EH (cell line): ENCODE results near the gene STK4.

Experiments used
- DNase-seq: peaks from one replicate; pipeline ENCODE4 v3.0.0-alpha.2; 2015; ENCODE audit warnings: low read depth

STK4 gene

DNA sequence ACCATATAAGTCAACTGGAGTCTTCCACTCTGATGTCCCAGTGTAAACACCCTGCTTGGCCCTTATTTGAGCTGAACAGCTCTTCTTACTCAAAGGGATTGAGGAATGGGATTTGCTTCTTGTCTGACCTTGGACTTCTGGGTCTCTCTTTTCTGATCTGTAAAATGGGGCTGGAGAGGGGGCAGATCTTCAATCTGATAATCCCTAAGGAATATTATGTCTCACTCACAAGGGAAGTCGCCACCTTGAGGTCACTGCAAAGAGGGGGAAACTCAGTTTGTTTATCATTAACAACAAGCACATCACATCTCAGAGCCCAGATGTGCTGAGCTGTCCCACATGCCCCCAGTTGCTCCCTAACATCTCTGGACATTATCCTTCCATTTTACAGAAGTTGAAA lies 119.6 kb downstream of the STK4 start:
- no peak for DNase-seq

DNA sequence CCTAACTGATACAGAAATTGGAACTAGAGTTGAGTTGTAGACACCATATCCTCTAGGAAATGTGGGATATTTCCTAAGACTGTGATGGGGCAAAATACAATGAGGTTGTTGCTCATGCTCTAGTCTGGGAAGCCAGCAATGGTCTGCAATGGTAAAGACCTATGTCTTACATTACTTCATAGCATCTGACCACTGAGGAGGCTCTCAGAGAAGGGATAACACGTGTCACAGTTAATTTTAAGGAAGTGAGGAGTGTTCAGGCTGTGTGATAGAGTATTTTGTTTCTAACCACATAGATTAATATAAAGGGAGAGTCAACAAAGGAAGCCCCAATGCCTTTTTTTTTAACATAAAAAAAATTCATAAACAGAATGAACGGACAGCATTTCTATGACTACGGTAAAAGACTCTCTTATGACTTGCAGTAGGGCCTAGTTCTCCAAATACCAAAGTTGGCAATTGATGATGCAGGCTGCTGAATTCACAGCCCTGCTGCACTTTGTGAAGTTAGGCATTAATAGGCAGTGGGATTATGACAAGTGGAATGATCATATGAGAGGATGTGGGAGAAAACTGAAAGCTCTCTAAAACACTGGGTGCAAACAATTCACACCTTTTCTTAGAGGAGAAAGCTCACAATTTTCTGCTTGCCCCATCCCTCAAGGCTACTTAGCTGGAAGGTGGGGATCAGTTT lies 120.9 kb downstream of the STK4 start:
- DNase-seq = peak; percentile 17

- peak; percentile 66 for DNase-seq
These were observed 121.5 kb downstream of the STK4 start for GRCh38 chr20:45087814-45088213.

- peak; percentile 98 for DNase-seq
These were observed 121.9 kb downstream of the STK4 start for GRCh38 chr20:45088247-45088646.

- DNase-seq = peak; percentile 82
These were observed 124.2 kb downstream of the STK4 start for GRCh38 chr20:45090481-45090880.

GRCh38 chr20:45091366-45091765 lies 125.1 kb downstream of the STK4 start:
- no peak for DNase-seq

DNA sequence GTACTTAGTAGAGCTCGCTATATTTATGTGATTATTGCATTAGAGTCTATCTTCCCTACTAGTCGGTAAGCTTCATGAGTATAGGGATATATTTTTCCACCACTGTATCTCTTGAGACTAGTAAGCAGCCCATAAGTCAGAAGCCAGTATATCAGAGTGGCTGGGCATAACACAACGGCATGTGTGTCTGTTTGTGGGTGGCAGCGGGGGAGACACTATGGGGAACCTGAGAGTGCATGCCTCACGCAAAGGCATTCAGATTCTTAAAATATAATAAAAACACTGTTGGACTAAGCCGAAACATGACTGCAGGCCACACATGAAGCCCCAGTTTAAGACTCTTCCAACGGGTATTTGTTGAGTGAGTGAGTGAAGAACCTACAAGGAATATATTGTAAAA lies 126.6 kb downstream of the STK4 start:
- no peak for DNase-seq

DNA sequence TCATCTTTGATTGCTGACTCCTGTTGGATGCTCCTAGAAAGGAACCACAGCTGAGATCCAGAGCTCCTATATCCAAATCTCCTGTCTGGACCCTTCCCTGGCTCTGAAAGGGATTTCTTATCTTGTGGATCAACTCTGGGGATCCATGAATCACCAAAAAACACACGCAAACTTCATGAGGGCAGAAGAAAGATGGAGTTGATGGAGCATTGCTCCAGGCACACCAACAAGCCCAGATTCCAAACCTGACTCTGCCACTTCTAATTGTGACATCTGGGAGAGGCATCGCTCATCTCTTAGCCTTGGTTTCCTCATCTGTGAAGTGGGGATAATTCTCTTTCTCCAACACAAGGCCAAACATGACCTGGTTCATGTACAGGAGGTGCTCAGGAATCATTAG lies 127.9 kb downstream of the STK4 start:
- peak; percentile 20 for DNase-seq

GRCh38 chr20:45094864-45095574 lies 128.7 kb downstream of the STK4 start:
- DNase-seq = no peak

GRCh38 chr20:45095805-45096238 lies 129.5 kb downstream of the STK4 start:
- peak; percentile 72 for DNase-seq

GRCh38 chr20:45096781-45097180 lies 130.5 kb downstream of the STK4 start:
- DNase-seq = no peak

DNA sequence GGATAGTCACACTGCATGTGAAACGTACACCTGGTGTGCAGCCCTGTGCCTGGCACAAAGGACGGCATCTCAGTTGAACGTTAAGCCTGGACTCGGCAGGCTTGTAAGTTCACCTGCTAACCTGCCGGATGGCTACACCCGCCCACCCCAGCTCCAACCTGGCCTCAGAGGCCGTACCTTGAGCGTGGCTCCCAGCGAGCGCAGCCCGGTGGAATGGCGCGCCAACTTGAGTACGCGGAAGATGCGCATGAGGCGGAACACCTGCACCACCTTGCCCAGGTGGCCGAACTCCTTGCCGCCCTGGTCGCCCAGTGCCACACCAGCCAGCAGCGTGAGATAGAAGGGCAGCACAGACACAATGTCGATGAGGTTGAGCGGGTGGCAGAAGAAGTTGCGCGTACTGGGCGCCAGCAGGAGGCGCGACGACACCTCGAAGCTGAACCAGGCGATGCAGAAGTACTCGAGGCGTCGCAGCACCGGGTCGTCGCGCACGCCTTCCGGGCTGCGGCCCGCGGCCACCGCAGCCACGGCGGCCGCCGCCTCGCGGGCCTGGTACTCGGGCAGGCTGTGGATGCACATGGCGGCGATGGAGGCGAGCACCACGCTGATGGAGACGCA lies 131.3 kb downstream of the STK4 start:
- no peak for DNase-seq

DNA sequence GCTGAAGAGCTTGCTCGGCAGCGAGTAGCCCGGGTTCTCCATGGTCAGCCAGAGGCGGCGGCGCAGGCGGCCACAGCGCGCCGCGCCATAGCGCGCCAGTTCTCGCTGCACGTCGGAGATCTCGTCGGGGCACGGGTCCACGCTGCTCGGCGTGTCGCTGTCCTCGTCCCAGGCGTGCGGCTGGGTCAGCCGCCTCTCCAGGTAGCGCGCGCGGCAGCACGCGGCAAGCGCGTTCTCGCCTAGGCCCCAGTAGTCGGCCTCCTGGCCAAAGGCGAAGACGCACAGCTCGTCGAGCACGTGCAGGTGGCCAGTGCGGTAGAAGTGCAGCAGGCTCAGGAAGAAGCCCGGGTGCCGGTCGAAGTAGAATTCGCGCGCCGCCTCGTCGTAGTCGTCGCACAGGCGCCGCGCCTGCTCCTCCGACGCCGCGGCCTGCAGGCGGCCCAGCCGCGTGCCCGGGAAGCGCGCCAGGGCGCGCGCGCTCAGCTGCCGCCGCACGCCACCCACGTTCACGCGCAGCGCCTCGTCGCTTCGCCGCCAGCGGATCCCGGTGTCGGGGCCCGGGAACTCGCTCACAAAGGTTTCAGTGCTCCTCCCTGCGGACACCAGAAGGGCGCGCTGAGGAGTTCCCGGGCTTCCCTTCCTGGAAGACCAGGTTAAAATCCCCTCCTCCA lies 131.9 kb downstream of the STK4 start:
- DNase-seq = no peak

GRCh38 chr20:45100563-45101245 lies 134.4 kb downstream of the STK4 start, which contains the start of gene KCNS1:
KCNS1 (minus strand) TSS chr20:45101127; CDS start chr20:45099236, 1,891 bp downstream.
- peak; percentile 38 for DNase-seq

DNA sequence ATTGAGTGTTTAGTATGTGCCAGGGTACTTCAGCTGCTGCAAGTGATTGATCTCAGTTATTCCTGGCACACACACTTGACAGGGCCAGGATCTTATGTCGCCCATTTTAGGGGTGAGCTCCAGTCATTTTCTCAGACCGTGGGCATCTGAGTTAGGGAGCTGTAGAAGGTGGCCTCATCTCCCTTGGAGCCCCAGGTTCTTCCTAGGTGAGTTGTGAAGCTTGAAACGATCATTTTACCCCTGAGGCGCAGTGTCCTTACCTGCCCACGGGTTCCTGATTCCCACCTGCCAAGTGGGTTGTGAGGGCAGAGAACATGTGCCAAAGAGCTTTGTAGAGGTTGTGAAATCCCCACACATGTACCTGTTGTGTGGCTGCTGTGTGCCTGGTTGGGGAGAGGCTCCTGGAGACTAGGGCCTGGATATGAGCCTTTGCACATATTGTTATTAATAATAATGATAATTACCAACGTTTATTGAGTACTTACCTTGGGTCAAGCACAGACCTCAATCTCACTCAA lies 135.1 kb downstream of the STK4 start:
- no peak for DNase-seq

GRCh38 chr20:45103072-45103471 lies 136.8 kb downstream of the STK4 start:
- DNase-seq = no peak

DNA sequence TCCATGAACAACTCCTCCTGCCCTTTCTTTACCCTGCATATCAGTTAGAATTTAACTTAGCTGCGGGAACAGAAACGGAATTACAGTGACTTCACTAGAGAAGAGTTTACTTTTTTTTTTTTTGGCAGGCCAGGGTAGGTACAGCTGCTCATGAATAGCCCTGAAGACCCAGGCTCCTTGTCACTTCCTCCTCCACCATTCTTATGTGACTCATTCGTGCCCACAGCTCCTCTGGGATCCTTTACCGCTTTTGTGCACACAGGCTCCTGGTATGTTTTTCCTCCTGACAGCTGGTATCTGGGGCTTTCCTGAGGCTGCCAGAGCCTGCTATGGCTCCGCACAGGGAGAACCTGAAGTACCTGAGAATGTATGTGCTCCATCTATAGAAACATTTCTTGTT lies 138.5 kb downstream of the STK4 start:
- DNase-seq = peak; percentile 77

- no peak for DNase-seq
These were observed 139.0 kb downstream of the STK4 start for GRCh38 chr20:45105317-45105716.

- no peak for DNase-seq
These were observed 143.3 kb downstream of the STK4 start for GRCh38 chr20:45109634-45110033.

- DNase-seq = no peak
These were observed 144.0 kb downstream of the STK4 start for GRCh38 chr20:45110301-45110700.

DNA sequence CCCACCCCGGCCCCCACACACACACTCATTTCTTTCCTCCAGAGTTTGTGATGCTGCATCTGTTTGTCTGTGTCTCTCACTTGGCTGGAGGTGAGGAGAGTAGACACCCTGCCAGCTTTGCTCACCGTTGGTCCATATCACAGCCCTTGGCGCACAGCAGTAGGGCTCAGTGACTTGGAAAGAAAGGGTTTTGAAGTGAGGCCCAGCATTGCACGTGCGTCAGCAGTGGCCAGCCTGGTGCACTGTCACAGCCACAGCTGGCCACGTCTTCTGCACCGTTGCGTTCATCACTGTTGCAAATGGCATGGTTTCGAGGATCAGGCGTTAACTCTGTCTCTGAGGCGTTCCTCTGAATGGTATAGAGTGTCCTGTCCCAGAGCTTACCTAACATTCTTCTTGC lies 145.0 kb downstream of the STK4 start:
- no peak for DNase-seq
